Measurements from ENCODE around the gene NAA35. TPM values are rescaled to one million over a fixed set of nuclear protein-coding genes. Genes with fewer than 3 reads are reported as not detected.

NAA35 gene
- total and polyA plus RNA-seq, 2 donors (not counting 3 experiments of a cell fraction or from before 2014, with no cell fraction given), result 7.9 to 22.5 TPM

GRCh38 chr9:85940275-85940831 lies 593 bp upstream of the NAA35 start:
- TF ChIP-seq GATA2 (IDR thresholded peaks at IDR 0.05; ENCODE audit: insufficient read depth, insufficient read length, low read depth, low read length), result no peak
- peak; percentile 82 for TF ChIP-seq POLR2A (IDR thresholded peaks at IDR 0.05; ENCODE audit: low read depth, low read length)
- no peak for TF ChIP-seq MAX (IDR thresholded peaks at IDR 0.05; ENCODE audit: insufficient read depth, insufficient read length)
- TF ChIP-seq POLR2AphosphoS5 (IDR thresholded peaks at IDR 0.05; ENCODE audit: insufficient read depth, low read depth, low read length), result peak; percentile 72
- no peak for TF ChIP-seq CTCF (IDR thresholded peaks at IDR 0.05; ENCODE audit: extremely low read depth in 1 of 2, insufficient read depth in 1 of 2, low read depth in 1 of 2, low read length in 2 of 2)
- no peak for TF ChIP-seq FOS (IDR thresholded peaks at IDR 0.05; ENCODE audit: borderline replicate concordance, insufficient read depth, low read length)
- TF ChIP-seq EZH2 (IDR thresholded peaks at IDR 0.05; ENCODE audit: borderline replicate concordance, low read depth, low read length, severe bottlenecking), result no peak
- peak; percentile 43 for TF ChIP-seq MYC (IDR thresholded peaks at IDR 0.05; ENCODE audit: low read depth, low read length)
- no peak for TF ChIP-seq JUN (IDR thresholded peaks at IDR 0.05; ENCODE audit: borderline replicate concordance, insufficient read depth, insufficient read length, low read depth)
- Histone ChIP-seq H3K79me2 (ENCODE audit: control insufficient read depth, insufficient read depth, low read length) (peaks cover 42% of the 10 kb centered on the region), H3K36me3 (ENCODE audit: control insufficient read depth in 2 of 2, extremely low read depth in 1 of 2, insufficient read depth in 2 of 2, low read length in 2 of 2) (no peaks in the 10 kb centered on the region), H3K4me1 (ENCODE audit: control insufficient read depth, extremely low read depth, insufficient read depth, low read length) (peaks cover 13% of the 10 kb centered on the region), H3K27ac (ENCODE audit: insufficient read depth, low read depth, low read length) (peak overlapping the region; percentile 17), H3K27me3 (ENCODE audit: control insufficient read depth in 2 of 2, insufficient read depth in 2 of 2, low read length in 2 of 2) (no peaks in the 10 kb centered on the region), H3K4me3 (replicated peaks in 1 of 3; ENCODE audit: insufficient read depth in 1 of 3, low read depth in 1 of 3, low read length in 3 of 3) (peak overlapping the region; percentile 1 to 53 (median 34)), H3K4me2 (ENCODE audit: insufficient read depth, low read length) (peak overlapping the region; percentile 64), H3K9me3 (replicated peaks; ENCODE audit: control insufficient read depth, insufficient read depth, low read length) (no peaks in the 10 kb centered on the region), H2AFZ (ENCODE audit: low read depth, low read length) (peak overlapping the region; percentile 1), H3K9ac (replicated peaks; ENCODE audit: extremely low read depth, insufficient read depth, low read length) (peak overlapping the region; percentile 62), H4K20me1 (replicated peaks; ENCODE audit: control insufficient read depth, extremely low read depth, insufficient read depth, low read length) (no peaks in the 10 kb centered on the region), H3K9me1 (replicated peaks; ENCODE audit: control insufficient read depth, extremely low read depth, insufficient read depth, low read length) (no peaks in the 10 kb centered on the region)
- no peak for FAIRE-seq
- CTCF ChIA-PET, result no interaction called here
- intact Hi-C loops (cut with micrococcal nuclease) (loop anchor here (1.0 to 5.0 kb wide), 3 partner anchors 199 to 1207 kb away; partner anchors contain the start of genes AGTPBP1 and ISCA1), dilution Hi-C loops (cut with MboI; ENCODE audit: extremely low pct_ligation_motif_present, low sequenced_read_pairs) (no loop called here)
- POLR2A ChIA-PET, result no interaction called here
- BruUV-seq (replicated peaks), result TSS peak; percentile 96
- DNase-seq (ENCODE audit: low read depth, low spot score), result no peak
